ENCODE data around the gene ZNF771. TPM values are rescaled to one million over a fixed set of nuclear protein-coding genes. Genes with fewer than 3 reads are reported as not detected.

ZNF771 gene
- total RNA-seq, 4 donors from 2014 or later: 8.2 to 18.6 (median 14.2) TPM

GRCh38 chr16:30381291-30382041, 25.9 kb upstream of the ZNF771 start:
- TF ChIP-seq CTCF (IDR thresholded peaks at IDR 0.05; ENCODE audit: low read depth): no peak

DNA sequence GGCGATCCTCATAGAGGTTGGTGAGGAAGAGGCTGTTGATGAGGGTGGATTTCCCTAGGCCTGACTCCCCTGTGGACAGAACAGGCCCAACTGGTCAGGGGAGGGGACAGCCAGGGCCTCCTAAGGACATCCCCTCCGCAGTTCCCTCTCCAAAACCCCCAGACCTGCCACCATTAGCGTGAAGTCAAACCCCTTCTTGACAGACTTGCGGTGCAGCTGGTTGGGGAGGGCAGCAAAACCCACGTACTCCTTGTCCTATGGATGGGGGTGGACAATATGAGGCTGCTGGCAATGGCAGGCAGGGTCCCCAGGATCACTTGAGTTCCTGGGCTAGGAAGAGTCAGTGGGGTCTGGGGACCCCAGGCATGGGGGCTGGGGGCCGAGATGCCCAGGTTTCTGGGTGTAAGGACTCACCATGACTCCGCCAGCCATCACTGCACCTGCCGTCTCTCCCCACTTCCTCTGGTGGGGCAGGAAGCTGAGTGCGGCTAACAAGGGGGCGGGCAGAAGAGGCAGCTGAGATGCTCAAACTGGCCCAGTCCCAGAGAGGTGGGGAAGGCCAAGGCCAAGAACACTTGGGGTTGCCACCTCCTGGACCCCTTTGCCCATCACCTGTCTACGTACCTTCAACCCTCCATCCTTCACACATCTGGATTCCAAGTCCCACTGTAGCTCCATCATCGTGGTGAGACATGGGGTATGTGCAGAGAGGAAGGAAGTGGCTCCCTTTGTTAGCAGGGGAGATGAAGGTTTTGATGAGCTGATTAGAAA, 25.1 kb upstream of the ZNF771 start, which contains the start of gene SEPTIN1:
SEPTIN1 (minus strand) TSS at position 451 of the 771 bp plus-strand sequence; CDS start at position 432, 19 bp downstream.
- no peak for TF ChIP-seq CTCF (IDR thresholded peaks at IDR 0.05; ENCODE audit: low read depth)

DNA sequence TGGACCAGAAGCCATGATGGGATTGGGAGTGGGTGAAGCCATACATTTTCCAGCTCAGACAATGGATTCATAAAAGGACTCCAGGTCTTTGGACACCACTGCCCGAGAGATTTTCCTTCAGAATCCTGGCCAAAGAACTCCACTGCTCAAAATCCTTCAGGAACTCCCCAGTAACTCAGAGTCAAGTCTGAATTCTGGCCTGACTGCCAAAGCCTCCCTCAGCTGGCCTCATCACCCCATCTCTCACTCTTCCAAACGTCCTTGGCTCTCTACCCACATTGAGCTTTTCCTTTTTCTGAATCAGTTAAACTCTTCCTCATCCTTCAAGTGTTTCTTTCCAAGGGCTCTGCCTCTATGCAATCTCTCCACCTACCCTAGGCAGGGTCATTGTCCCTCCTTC, 23.9 kb upstream of the ZNF771 start:
- TF ChIP-seq CTCF (IDR thresholded peaks at IDR 0.05; ENCODE audit: low read depth): no peak

- TF ChIP-seq CTCF (IDR thresholded peaks at IDR 0.05; ENCODE audit: low read depth): no peak
Measured at GRCh38 chr16:30394592-30395154, 12.7 kb upstream of the ZNF771 start.

DNA sequence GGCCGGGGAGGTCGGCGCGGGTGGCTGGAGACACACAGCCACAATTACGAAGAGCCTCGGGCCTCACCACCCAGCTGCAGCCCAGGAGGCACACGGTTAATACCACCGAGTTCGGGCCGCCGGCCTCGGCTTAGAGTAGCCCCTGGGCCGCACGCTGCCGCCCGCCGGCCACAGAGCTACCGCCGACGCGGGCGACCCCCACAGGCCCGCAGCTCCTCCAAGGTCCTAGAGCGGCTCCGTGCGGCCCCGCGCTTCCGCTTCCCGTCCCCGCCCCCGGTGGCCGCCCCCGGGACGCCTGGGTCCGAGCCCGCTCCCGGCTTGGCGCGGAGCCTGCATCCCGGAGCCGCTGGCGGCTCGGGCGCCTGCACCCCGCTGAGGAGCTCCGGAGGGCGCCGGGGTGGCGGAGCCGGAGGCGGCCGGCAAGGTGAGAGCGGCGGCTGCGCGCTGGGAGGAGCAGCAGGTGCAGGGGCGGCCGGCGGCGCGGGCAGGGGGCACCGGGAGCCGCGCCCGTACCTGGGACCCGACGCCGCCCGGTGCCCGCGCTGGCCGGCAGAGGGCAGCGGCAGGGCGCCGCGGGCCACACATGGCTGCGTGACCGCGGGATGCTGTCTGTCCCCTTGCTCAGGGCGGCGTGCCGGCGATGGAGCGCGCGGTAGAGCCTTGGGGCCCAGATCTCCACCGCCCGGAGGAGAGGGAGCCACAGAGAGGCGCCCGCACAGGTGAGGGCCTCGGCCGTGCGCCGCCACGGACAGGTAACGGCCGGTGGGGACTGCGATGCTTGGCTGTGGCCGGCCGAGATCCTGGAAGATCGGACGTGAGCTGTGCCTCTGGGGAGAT, 12.0 kb upstream of the ZNF771 start, which contains the start of gene ZNF48:
ZNF48 (plus strand) TSS at position 266 of the 837 bp plus-strand sequence; CDS start at position 641, 375 bp downstream.
- TF ChIP-seq CTCF (IDR thresholded peaks at IDR 0.05; ENCODE audit: low read depth): no peak

- TF ChIP-seq CTCF (IDR thresholded peaks at IDR 0.05; ENCODE audit: low read depth): no peak
Measured at GRCh38 chr16:30395992-30396585, 11.3 kb upstream of the ZNF771 start.

Data from subcutaneous adipose tissue (tissue), 4 donors.